Epithelial cell of esophagus (primary cell): ENCODE measurements around the gene INHBB.
"Not testable (repeated sequence)": the region's sequence is repeated elsewhere in the genome, so short reads cannot be mapped to it uniquely, and the experiment has no call there.

ENCODE experiments used
- DNase-seq: peaks from one replicate; pipeline ENCODE4 v3.0.0; 2010; ENCODE audit warnings: low read depth
- H3K4me3 ChIP-seq: 2 replicates; pipeline ENCODE4 v1.5.1; 2011; ENCODE audit warnings: mild to moderate bottlenecking, low read length, control low read depth
- TF ChIP-seq, protein P1 (sequence below): IDR thresholded peaks from 2 replicates; pipeline ENCODE4 v1.5.1; 2011; ENCODE audit warnings: low read depth, mild to moderate bottlenecking, low read length, control low read depth, inconsistent platforms; ENCODE audit not compliant: insufficient read depth; ENCODE audit errors: missing control alignments

INHBB gene

DNA sequence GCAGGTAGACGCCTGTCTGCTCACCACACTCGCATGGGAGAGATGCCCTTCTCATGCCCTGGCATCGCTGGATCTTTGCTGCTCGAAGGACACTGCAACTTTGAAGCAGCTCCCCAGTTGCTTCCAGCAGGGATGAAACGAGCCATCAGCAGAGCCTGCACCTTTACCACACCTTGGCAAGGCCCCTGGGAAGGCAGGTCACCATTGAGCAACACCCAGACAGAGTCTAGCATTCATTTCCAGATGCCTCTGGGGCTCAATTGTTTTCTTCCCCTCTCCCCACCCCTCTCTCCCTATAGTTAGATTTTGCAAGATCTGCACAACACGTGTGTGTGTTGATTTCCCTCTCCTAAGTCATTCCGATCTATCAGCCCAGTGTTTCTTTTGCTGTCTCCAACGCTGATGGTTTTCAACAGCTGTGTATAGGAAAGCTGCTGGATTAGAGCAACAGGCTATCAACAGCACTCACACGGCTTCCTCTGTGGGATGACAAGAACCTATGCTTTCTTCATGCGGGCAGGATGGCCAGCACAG, 25.6 kb upstream of the INHBB start:
- TF ChIP-seq, protein P1, sequence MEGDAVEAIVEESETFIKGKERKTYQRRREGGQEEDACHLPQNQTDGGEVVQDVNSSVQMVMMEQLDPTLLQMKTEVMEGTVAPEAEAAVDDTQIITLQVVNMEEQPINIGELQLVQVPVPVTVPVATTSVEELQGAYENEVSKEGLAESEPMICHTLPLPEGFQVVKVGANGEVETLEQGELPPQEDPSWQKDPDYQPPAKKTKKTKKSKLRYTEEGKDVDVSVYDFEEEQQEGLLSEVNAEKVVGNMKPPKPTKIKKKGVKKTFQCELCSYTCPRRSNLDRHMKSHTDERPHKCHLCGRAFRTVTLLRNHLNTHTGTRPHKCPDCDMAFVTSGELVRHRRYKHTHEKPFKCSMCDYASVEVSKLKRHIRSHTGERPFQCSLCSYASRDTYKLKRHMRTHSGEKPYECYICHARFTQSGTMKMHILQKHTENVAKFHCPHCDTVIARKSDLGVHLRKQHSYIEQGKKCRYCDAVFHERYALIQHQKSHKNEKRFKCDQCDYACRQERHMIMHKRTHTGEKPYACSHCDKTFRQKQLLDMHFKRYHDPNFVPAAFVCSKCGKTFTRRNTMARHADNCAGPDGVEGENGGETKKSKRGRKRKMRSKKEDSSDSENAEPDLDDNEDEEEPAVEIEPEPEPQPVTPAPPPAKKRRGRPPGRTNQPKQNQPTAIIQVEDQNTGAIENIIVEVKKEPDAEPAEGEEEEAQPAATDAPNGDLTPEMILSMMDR: no peak
- DNase-seq: peak; percentile 72
- no peak overlapping the region for H3K4me3 ChIP-seq

DNA sequence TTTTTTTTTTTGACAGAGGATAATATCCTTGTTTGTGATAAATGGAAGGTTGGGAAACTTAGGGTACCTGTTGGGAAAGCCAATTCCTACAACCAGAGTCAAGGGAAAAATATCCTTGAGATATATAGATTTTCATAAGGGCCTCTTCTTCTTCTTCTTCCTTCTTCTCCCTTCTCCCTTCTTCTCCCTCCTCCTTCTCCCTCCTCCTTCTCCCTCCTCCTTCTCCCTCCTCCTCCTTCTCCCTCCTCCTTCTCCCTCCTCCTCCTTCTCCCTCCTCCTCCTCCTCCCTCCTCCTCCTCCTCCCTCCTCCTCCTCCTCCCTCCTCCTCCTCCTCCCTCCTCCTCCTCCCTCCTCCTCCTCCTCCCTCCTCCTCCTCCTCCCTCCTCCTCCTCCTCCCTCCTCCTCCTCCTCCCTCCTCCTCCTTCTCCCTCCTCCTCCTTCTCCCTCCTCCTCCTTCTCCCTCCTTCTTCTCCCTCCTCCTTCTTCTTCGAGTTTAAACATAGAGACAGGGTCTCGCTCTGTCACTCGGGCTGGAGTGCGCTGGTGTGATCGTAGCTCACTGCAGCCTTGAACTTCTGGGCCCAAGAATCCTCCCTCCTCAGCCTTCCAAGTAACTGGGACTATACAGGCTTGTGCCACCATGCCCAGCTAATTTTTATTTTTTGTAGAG, 24.9 kb upstream of the INHBB start:
- not testable (repeated sequence) for DNase-seq

DNA sequence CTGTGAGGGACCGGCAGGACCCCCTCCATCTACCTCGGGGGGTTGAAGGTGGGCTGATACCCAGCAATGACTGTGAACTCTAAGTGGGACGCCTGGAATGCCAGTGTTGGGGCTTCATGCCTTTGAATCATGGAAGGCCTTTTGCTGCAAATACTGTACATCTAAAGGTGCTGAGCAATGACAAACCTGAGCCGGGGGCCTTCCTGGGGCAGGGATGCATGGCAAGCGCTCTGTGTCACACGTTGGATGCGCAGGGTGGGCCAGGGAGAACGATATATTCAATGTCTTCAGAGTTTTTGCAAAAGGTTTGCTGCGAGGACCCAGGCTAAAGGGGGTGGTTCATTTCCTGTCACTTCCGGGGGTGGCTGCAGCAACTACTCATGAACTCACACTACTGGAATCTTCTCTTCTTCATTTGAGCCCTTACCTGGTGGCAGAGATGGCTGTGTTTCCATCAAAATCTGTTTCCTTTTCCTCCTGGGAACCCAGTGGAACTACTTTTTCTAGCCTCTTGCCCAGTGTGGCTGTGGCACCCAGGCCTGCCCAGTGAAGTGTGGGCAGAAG, 24.1 kb upstream of the INHBB start:
- H3K4me3 ChIP-seq: no peak overlapping the region
- TF ChIP-seq, protein P1: no peak
- no peak for DNase-seq

More for the DNA sequence above, 24.9 kb upstream of the INHBB start:
- not testable (repeated sequence) for H3K4me3 ChIP-seq

DNA sequence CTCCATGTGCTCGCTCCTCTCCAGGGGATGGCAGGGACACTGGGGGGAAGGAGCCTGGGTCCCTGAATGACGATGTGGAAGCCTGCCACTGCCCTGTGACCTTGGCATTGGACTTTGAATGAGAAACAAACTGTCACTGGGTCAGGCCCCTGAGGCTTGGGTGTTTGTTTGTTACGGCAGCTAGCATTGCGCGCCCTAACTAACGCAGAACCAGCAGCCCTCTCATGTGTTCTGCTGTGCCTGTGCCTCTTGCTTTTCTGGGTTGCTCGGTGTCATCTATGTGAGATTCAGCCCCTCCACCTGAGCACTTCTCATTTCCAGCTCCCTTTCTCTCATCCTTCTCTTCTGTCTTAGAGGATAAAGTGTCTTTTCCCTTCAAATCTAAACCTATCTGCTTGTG, 23.6 kb upstream of the INHBB start:
- TF ChIP-seq, protein P1: no peak
- DNase-seq: no peak
- no peak overlapping the region for H3K4me3 ChIP-seq

DNA sequence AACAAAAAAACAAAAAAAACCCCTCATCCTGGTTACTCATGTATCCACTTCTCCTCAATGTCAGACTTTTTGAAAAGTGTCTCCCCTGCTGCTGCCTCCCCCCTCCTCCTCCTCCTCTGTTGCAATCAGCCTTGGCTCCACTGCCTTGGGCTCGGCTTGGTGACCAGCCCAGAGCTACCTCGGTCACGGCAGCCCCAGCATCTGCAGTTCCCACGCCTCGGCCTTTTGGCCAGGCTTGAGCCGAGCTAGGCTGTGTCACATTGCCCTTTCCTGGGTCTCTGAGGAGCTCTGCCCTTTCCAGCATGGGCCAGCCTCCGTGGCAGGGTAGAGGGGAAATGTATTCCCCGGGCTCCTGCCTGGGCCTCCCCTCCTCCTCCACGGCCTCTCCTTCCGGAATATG, 22.7 kb upstream of the INHBB start:
- H3K4me3 ChIP-seq: no peak overlapping the region
- DNase-seq: no peak
- TF ChIP-seq, protein P1: no peak

DNA sequence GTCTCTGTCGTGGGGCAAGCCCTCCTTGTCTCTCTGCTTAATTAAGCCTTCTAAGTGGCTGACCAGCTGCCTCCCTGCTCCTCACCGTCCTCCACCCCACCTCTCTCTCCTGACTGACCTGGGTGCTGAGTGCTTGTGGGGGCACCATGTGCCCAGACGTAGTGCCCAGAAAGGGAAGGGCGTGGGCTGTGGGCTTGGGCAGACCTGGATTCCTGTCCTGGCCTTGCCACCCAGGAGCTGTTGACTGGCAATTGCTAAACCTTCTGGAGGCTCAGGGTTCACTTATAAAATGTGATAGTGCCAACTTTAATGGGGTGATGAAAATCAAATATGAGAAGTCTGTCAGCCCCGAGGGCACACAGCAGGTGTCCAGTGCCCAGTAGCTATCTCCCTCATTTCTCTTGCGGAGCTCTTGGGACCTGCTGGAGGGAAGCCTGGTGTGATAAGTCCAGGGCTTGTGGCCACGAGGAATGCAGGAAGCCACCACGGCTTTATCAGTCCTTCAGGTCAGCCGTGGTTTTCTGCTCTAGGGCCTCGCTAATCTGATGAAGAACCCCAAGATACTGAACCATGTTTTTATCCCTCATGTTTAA, 22.0 kb upstream of the INHBB start:
- no peak overlapping the region for H3K4me3 ChIP-seq
- TF ChIP-seq, protein P1: no peak
- DNase-seq: no peak

DNA sequence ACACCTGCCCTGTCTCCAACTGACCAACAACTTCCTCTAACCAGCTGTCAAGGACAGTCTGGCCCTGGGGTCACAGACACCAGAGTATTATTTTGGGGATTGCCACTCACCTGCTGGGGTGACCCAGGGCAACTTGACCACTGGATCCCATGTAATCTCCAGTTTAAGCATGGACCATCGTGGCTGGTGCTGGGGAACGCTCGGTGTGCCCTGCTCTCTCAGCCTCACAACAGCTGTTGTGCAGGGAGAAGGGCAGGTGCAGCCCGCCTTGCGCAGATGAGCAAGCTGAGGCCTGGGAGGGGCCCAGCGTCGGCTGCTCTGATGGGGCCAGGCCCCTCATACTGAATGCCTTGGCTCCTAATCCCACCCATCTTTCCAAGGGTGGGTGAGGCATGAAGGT, 21.0 kb upstream of the INHBB start:
- H3K4me3 ChIP-seq: no peak overlapping the region
- TF ChIP-seq, protein P1: no peak
- DNase-seq: no peak
